ENCODE data around the gene AURKA.

- TF ChIP-seq CEBPB (IDR thresholded peaks at IDR 0.05) (no peak), TAF1 (IDR thresholded peaks at IDR 0.05; ENCODE audit: low read depth) (no peak), ZBTB7A (IDR thresholded peaks at IDR 0.05; ENCODE audit: low read depth) (no peak), FOXM1 (IDR thresholded peaks at IDR 0.05; ENCODE audit: borderline replicate concordance, low read depth) (no peak), NFIC (IDR thresholded peaks at IDR 0.05) (no peak), RAD21 (IDR thresholded peaks at IDR 0.05; ENCODE audit: low read depth) (no peak)
Observed at GRCh38 chr20:56437196-56437960, 45.4 kb upstream of the AURKA start.

Data from Ishikawa (cell line).